ENCODE measurements around the gene AIMP1.

AIMP1 gene

DNA sequence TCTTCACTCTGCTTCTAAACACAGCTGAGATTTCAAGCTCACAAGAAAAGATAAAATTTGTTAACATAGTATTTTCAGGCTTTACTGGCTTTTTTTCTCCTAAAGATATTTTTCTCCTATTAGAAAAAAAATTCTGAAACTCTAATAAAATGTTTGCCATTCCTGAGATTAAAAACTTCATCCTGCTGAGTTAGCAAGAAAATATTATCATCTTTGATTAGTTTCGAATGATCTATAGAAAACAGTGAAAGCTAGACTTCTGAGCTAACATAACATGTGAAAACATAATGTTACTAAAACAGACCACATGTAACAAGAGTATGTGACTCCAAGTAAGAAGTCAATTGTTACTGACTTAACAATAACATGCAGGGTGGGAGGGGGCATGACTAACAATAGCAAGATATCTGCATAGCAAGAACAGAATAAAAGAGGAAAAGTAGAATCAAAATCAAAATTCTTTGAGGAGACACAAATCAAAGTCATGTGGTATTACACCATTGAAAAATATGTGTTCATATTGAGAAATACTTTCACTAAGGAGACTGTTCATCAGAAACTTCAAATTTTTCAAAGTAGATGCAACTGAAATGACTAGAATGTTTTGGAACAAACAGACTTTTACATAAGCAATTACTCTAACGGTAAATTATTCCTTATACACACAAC lies 14.8 kb upstream of the AIMP1 start:
- H3K4me3 ChIP-seq (ENCODE audit: low read depth, low read length), result no peak overlapping the region
- POLR2A ChIA-PET, result no interaction called here
- TF ChIP-seq ZBTB21 (tag by site-specific recombination; IDR thresholded peaks at IDR 0.05) (no peak), ZXDB (tag by site-specific recombination; IDR thresholded peaks at IDR 0.05) (no peak)
- no peaks in the 10 kb centered on the region; the same call in 1 of the 2 replicates for H3K4me1 ChIP-seq (ENCODE audit: control insufficient read depth, insufficient read depth, low read length)
- CTCF ChIA-PET, result no interaction called here
- peaks cover 0 to 5% of the 10 kb centered on the region in 2 experiments; a peak in 1 of 3 replicates for H3K36me3 ChIP-seq (ENCODE audit: control insufficient read depth in 2 of 2, insufficient read depth in 1 of 2, low read length in 2 of 2)
- no peaks in the 10 kb centered on the region for H3K9me3 ChIP-seq (ENCODE audit: control insufficient read depth, insufficient read depth, low read depth, low read length)
- H3K27ac ChIP-seq (ENCODE audit: extremely low read depth, low read depth, low read length), result no peak overlapping the region

DNA sequence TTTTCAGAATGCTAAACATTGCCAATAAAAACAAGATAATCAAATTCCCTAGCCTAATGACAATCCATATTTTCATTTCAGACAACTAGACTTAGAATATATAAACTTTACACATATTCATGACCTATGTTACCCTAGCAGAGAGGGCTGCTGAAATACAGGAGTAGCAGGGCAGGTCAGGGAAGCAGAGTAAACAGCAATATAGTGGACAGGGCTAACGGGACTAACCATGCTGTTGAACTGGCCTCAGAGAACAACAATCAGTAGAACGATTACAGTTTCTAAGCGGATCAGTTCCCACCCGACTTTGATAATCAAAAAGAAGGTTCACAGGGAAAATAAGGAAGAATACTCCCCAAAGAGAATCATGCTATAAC lies 14.3 kb upstream of the AIMP1 start:
- Histone ChIP-seq H3K9me3 (ENCODE audit: control insufficient read depth, insufficient read depth, low read depth, low read length) (no peaks in the 10 kb centered on the region), H3K27ac (ENCODE audit: extremely low read depth, low read depth, low read length) (no peak overlapping the region), H3K36me3 (ENCODE audit: control insufficient read depth in 2 of 2, insufficient read depth in 1 of 2, low read length in 2 of 2) (peaks cover 0 to 5% of the 10 kb centered on the region in 2 experiments; a peak in 1 of 3 replicates), H3K4me1 (ENCODE audit: control insufficient read depth, insufficient read depth, low read length) (no peaks in the 10 kb centered on the region; the same call in 1 of the 2 replicates), H3K4me3 (ENCODE audit: low read depth, low read length) (no peak overlapping the region)
- ChIA-PET POLR2A (no interaction called here), CTCF (no interaction called here)
- TF ChIP-seq ZNF785 (tag by site-specific recombination; IDR thresholded peaks at IDR 0.05), result no peak
- no peak for TF ChIP-seq ZSCAN30 (tag by site-specific recombination; IDR thresholded peaks at IDR 0.05)
- TF ChIP-seq WT1 (tag by site-specific recombination; IDR thresholded peaks at IDR 0.05), result no peak
- no peak for TF ChIP-seq ZNF335 (tag by site-specific recombination; conservative IDR thresholded peaks at IDR 0.05)
- TF ChIP-seq YY1 (tag by site-specific recombination; IDR thresholded peaks at IDR 0.05), result no peak
- TF ChIP-seq ZNF621 (tag by site-specific recombination; IDR thresholded peaks at IDR 0.05), result no peak
- no peak for TF ChIP-seq ZNF223 (tag by site-specific recombination; IDR thresholded peaks at IDR 0.05)
- TF ChIP-seq ZNF239 (tag by site-specific recombination; IDR thresholded peaks at IDR 0.05), result no peak
- no peak for TF ChIP-seq EGR2 (tag by site-specific recombination; IDR thresholded peaks at IDR 0.05; ENCODE audit: low read depth)

- H3K9me3 ChIP-seq (ENCODE audit: control insufficient read depth, insufficient read depth, low read depth, low read length), result no peaks in the 10 kb centered on the region
- no peak overlapping the region for H3K4me3 ChIP-seq (ENCODE audit: low read depth, low read length)
- CTCF ChIA-PET, result interaction anchor here (0.6 kb wide), 1 partner anchor 1626 kb away, joined by 4 read pairs; no protein-coding TSS in a partner anchor
- POLR2A ChIA-PET, result no interaction called here
- TF ChIP-seq ZNF391 (tag by site-specific recombination; IDR thresholded peaks at IDR 0.05; ENCODE audit: borderline replicate concordance, low read depth), result no peak
- TF ChIP-seq ZNF23 (tag by site-specific recombination; IDR thresholded peaks at IDR 0.05; ENCODE audit: borderline replicate concordance), result no peak
- TF ChIP-seq, protein P1, sequence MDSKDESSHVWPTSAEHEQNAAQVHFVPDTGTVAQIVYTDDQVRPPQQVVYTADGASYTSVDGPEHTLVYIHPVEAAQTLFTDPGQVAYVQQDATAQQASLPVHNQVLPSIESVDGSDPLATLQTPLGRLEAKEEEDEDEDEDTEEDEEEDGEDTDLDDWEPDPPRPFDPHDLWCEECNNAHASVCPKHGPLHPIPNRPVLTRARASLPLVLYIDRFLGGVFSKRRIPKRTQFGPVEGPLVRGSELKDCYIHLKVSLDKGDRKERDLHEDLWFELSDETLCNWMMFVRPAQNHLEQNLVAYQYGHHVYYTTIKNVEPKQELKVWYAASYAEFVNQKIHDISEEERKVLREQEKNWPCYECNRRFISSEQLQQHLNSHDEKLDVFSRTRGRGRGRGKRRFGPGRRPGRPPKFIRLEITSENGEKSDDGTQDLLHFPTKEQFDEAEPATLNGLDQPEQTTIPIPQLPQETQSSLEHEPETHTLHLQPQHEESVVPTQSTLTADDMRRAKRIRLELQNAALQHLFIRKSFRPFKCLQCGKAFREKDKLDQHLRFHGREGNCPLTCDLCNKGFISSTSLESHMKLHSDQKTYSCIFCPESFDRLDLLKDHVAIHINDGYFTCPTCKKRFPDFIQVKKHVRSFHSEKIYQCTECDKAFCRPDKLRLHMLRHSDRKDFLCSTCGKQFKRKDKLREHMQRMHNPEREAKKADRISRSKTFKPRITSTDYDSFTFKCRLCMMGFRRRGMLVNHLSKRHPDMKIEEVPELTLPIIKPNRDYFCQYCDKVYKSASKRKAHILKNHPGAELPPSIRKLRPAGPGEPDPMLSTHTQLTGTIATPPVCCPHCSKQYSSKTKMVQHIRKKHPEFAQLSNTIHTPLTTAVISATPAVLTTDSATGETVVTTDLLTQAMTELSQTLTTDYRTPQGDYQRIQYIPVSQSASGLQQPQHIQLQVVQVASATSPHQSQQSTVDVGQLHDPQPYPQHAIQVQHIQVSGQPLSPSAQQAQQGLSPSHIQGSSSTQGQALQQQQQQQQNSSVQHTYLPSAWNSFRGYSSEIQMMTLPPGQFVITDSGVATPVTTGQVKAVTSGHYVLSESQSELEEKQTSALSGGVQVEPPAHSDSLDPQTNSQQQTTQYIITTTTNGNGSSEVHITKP (tag by site-specific recombination; IDR thresholded peaks at IDR 0.05), result peak; percentile 31; the same call in 1 of the 2 replicates
- TF ChIP-seq, protein P2, sequence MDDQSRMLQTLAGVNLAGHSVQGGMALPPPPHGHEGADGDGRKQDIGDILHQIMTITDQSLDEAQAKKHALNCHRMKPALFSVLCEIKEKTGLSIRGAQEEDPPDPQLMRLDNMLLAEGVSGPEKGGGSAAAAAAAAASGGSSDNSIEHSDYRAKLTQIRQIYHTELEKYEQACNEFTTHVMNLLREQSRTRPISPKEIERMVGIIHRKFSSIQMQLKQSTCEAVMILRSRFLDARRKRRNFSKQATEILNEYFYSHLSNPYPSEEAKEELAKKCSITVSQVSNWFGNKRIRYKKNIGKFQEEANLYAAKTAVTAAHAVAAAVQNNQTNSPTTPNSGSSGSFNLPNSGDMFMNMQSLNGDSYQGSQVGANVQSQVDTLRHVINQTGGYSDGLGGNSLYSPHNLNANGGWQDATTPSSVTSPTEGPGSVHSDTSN (CRISPR knock-in tag; IDR thresholded peaks at IDR 0.05), result no peak
- TF ChIP-seq ZNF16 (tag by site-specific recombination; IDR thresholded peaks at IDR 0.05; ENCODE audit: low read depth), result no peak
- TF ChIP-seq SP3 (tag by site-specific recombination; IDR thresholded peaks at IDR 0.05), result no peak
- no peak for TF ChIP-seq ZSCAN23 (tag by site-specific recombination; IDR thresholded peaks at IDR 0.05)
- H3K4me1 ChIP-seq (ENCODE audit: control insufficient read depth, insufficient read depth, low read length), result no peaks in the 10 kb centered on the region; the same call in 1 of the 2 replicates
- H3K36me3 ChIP-seq (ENCODE audit: control insufficient read depth in 2 of 2, insufficient read depth in 1 of 2, low read length in 2 of 2), result peaks cover 0 to 10% of the 10 kb centered on the region in 2 experiments; a peak in 1 of 3 replicates
- no peak overlapping the region for H3K27ac ChIP-seq (ENCODE audit: extremely low read depth, low read depth, low read length)
These were observed 12.6 kb upstream of the AIMP1 start for GRCh38 chr4:106303548-106304281.
